ENCODE measurements around the gene DAZAP2.

DNA sequence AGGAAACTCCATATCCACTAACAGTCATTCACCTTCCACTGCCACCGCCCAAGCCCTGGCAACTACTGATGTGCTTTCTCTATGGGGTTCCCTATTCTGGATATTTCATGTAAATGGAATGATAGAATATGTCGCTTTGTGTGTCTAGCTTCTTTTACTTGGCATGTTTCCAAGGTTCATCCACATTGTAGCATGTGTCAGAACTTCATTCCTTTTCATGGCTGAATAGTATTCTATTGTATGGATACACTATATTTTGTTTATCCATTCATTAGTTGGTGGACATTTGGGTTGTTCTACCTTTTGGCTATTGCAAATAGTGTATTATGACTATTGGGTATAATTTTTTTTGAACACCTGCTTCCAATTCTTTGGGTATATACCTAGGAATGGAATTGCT is 29.4 kb upstream of the DAZAP2 start:
- TF ChIP-seq, protein P1, sequence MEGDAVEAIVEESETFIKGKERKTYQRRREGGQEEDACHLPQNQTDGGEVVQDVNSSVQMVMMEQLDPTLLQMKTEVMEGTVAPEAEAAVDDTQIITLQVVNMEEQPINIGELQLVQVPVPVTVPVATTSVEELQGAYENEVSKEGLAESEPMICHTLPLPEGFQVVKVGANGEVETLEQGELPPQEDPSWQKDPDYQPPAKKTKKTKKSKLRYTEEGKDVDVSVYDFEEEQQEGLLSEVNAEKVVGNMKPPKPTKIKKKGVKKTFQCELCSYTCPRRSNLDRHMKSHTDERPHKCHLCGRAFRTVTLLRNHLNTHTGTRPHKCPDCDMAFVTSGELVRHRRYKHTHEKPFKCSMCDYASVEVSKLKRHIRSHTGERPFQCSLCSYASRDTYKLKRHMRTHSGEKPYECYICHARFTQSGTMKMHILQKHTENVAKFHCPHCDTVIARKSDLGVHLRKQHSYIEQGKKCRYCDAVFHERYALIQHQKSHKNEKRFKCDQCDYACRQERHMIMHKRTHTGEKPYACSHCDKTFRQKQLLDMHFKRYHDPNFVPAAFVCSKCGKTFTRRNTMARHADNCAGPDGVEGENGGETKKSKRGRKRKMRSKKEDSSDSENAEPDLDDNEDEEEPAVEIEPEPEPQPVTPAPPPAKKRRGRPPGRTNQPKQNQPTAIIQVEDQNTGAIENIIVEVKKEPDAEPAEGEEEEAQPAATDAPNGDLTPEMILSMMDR (IDR thresholded peaks at IDR 0.05; ENCODE audit: insufficient read depth, low read length) = no peak
- TF ChIP-seq GABPA (IDR thresholded peaks at IDR 0.05; ENCODE audit: low read depth) (no peak), POLR2AphosphoS5 (IDR thresholded peaks at IDR 0.05; ENCODE audit: low read depth) (no peak)
- TF ChIP-seq, protein P2, sequence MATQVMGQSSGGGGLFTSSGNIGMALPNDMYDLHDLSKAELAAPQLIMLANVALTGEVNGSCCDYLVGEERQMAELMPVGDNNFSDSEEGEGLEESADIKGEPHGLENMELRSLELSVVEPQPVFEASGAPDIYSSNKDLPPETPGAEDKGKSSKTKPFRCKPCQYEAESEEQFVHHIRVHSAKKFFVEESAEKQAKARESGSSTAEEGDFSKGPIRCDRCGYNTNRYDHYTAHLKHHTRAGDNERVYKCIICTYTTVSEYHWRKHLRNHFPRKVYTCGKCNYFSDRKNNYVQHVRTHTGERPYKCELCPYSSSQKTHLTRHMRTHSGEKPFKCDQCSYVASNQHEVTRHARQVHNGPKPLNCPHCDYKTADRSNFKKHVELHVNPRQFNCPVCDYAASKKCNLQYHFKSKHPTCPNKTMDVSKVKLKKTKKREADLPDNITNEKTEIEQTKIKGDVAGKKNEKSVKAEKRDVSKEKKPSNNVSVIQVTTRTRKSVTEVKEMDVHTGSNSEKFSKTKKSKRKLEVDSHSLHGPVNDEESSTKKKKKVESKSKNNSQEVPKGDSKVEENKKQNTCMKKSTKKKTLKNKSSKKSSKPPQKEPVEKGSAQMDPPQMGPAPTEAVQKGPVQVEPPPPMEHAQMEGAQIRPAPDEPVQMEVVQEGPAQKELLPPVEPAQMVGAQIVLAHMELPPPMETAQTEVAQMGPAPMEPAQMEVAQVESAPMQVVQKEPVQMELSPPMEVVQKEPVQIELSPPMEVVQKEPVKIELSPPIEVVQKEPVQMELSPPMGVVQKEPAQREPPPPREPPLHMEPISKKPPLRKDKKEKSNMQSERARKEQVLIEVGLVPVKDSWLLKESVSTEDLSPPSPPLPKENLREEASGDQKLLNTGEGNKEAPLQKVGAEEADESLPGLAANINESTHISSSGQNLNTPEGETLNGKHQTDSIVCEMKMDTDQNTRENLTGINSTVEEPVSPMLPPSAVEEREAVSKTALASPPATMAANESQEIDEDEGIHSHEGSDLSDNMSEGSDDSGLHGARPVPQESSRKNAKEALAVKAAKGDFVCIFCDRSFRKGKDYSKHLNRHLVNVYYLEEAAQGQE (IDR thresholded peaks at IDR 0.05; ENCODE audit: insufficient replicate concordance, low read depth) = no peak

All from HL-60 (cell line).